HG03565 (cell line): ENCODE data around the gene BSPRY.
A peak's percentile ranks its signal among the peaks of the same experiment; 100 is the strongest.
"Not testable (repeated sequence)": the region's sequence is repeated elsewhere in the genome, so short reads cannot be mapped to it uniquely, and the experiment has no call there.

ENCODE experiments used
- ATAC-seq: cut with Tn5 transposase; IDR thresholded peaks from one replicate; pipeline ENCODE4 v1.9.1; 2021; ENCODE audit warnings: mild to moderate bottlenecking, moderate library complexity; ENCODE audit not compliant: unreplicated experiment

Gene BSPRY

DNA sequence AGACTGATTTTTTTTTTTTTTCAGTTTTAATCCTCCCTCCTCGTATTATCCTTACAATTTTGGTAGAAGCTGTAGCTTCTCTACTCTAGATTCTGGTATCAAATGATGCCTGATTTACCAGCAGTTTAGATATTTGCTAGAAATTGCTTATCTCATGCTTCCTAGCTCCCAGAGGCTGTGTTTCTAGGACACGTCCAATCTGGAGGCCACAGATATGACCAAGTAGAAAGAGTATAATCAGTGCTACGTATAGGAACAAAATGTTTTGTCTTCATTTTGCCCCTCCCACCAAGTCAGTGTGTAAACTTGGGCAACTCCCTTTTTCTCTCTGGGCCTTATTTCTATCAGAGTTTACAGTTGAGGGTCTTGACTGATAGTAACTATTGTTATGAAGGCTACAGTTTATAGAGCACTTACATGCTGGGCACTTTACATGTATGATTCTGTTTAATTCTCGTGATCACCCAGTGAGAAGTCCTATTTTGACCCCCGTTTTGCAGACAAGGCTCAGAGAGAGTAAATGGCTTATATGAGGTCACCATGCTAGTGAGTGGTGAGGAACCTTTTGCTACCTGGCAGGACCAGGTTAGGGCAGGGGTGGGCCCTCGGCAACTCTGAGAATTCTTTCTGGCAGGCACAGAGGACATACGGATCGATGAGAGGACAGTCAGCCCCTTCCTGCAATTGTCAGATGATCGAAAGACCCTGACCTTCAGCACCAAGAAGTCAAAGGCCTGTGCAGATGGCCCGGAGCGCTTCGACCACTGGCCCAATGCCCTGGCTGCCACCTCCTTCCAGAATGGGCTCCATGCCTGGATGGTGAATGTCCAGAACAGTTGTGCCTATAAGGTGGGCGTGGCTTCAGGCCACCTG lies 19.9 kb downstream of the BSPRY start:
- ATAC-seq = no peak

DNA sequence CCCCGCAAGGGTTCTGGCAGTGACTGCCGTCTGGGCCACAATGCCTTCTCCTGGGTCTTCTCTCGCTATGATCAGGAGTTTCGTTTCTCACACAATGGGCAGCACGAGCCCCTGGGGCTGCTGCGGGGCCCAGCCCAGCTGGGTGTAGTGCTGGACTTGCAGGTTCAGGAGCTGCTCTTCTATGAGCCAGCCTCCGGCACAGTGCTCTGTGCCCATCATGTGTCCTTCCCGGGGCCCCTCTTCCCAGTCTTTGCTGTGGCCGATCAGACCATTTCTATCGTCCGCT lies 20.5 kb downstream of the BSPRY start:
- no peak for ATAC-seq

DNA sequence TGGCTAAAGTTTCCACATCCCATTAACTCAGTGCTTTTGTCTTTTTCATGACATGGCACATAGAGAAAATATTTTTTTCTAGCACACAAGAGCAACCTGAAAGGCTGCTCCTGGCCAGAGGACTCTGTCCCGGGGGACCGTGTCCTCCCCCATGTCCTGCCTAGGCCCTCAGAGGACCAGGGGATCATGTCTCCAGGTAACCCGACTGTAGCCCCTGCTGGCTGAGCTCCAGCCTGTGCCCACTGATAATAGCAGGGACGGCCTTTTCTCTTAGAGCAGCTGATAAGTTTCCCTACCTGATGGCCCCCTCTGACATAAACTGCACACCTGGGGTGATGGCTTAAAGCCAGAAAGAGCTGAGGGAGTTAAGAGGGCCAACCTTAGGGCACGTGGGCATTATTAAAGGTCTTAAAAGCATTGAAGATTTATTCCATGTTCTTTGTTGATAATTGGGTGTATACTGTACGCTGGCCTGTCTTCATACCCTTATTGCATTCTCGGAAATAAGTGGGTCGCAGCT lies 21.5 kb downstream of the BSPRY start:
- ATAC-seq = no peak

DNA sequence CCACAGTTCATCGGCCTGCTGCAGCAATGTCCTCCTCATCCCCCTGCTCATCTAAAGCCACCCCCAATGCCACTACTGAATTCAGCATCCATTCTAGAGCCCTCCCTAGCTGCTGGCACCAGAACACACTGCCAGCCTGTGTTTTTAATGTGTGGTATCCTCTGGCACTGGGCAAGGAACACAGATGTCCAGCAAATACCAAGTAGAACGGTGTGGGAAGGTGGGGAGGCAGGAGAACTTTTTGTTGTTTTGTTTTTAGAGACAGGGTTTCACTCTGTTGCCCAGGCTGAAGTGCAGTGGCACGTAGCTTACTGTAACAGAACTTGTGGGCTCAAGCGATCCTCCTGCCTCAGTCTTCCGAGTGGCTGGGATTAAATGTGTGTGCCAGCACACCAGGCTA lies 22.7 kb downstream of the BSPRY start:
- no peak for ATAC-seq

DNA sequence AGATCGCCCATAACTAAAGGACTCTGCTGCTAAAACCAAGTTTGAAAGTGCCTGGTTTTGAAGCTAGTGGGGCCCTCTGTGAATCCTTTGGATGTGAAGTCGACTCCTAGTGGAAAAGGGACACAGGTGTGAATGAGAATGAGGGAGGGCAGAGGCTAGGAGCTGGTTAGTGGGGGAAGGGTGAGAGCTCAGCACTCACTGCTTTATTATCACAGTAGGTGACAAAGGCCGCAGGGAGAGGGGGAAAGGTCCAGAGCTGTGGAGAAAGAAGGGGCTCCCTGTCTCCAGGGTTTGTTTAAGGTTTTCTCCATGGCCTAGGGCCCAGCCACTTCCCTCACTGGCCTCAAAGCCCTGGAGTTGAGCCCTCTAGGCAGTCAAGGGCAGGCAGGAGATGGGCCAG lies 23.9 kb downstream of the BSPRY start:
- no peak for ATAC-seq

DNA sequence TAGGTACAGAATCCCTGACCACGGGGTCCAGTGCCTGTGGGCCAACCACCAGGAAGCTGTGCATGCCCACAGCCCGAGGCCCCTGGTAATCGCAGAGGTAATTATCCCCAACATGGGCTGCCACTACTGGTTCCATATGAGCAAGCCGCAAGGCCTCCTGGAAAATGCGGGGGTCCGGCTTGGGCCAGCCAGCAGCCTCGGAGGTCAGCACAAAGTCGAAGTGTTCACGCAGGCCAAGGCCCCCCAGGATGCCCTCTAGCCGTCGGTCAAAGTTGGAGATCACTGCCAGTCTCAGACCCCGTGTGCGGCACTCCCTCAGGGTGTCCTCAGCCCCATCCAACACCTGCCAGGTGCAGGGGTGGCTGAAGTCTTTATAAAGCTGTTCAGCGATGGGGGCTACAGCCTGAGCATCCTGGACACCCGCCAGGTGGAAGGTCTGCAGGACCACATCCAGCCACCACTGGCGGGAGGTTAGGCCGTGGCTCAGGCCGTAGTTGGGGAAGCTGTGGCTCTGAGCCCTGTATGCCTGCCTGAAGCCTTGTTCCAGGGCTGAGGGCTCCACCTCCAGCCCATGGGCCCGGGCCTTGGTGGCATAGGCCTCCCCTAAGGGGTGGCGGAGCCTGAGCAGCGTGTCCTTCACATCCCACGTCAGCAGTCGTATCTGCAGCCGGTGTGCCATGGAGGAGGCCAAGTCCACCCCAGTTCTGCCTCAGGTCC lies 24.5 kb downstream of the BSPRY start:
- no peak for ATAC-seq

DNA sequence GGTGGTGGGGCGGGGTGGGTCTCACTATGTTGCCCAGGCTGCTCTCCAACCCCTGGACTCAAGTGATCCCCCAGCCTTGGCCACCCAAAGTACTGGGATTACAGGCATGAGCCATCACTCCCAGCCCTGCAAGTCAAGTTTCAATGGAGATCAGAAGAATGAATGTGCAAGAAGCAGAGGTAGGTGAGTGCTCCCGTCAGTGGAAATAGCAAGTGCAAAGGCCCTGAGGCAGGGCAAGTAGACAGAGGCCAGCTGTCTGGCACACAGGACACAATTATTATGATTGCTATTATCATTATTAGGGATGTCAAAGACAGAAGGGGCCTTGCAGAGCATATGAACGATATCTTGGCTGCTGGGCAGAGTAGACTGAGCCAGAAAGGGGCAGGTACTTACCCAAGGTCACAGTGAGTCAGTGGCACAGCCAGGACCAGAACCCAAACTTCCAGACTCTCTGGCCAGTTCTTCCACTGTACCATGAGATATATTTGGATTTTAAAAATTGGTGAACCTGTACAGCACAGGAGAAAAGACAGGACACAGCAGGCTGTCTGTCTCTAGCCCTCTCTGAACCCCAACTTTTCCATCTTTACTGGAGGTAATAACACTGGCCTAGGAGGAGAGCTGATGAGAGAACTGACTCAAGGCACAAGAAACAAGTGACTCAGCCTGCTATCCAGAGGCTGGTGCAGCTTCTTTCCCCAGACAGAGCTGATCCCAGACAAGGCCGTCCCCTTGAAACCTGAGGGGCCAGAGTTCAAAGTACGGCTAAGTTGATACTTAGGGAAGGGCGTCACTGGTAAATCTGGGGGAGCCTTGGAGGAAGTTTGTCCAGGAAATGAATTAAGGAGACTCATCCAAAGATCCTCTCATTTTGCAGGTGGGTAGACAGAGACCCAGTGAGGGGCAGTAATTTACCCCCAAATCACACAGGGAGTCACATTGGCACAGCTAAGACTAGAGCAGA lies 26.0 kb downstream of the BSPRY start:
- no peak for ATAC-seq

DNA sequence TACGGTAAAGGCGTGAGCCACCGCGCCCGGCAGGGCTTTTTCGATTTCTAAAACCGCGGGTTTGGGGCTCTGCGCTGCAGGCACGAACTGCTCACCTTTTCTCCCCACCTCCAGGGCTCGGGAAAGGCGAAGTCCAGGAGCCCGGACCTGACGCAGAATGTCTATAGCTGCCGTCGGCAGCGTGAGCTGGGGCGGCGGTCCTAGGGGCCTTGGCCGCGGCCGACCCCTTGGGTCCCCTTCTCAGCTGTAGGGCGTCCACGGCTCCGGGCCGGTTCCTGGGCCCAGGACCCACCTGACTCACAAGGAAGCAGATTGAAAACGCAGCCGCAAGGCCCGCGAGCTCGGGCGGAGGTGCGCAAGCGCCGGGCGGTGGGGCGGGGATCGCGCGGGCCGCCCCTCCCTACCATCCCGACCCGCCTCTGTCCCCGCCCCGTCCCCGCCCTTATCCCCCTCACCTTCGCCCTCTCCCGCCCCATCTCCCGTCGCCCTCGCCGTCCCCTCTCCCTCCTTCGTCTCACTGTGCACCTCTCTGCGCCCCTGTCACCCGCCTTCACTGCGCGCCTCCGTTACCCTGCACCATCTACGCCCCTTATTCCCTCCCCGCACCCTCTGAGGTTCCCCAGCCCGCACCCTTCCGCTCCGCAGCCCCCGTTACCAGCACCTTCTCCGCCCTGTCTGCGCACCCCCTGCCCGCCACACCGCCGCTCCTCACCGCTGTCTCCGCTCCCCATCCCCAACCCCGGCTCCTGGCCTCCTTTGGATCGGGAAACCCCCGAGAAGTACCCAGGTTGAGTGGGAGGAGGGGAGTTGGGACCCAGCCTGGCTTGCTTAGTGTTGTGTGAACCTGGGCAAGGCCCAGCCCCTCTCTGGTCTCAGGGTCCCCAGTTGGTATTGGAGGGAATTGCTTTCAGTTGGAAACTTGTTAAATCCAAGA lies 27.6 kb downstream of the BSPRY start, which contains the start of gene HDHD3:
HDHD3 (minus strand) TSS at position 353 of the 934 bp plus-strand sequence. CDS start 2,632 bp downstream, outside the sequence.
- peak; percentile 72 for ATAC-seq

DNA sequence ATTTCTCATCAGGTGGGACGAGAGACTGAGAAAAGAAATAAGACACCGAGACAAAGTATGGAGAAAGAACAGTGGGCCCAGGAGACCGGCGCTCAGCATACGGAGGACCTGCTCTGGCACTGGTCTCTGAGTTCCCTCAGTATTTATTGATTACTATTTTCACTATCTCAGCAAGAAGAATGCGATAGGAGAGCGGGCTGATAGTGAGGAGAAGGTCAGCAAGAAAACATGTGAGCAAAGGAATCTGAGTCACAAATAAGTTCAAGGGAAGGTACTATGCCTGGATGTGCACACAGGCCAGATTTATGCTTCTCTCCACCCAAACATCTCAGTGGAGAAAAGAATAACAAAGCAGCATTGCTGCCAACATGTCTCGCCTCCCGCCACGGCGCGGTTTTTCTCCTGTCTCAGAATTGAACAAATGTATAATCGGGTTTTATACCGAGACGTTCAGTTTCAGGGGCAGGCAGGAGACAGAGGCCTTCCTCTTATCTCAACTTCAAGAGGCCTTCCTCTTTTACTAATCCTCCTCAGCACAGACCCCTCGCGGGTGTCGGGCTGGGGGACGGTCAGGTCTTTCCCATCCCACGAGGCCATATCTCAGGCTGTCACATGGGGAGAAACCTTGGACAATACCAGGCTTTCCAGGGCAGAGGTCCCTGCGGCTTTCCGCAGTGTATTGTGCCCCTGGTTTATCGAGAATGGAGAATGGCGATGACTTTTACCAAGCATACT lies 29.9 kb downstream of the BSPRY start:
- not testable (repeated sequence) for ATAC-seq

DNA sequence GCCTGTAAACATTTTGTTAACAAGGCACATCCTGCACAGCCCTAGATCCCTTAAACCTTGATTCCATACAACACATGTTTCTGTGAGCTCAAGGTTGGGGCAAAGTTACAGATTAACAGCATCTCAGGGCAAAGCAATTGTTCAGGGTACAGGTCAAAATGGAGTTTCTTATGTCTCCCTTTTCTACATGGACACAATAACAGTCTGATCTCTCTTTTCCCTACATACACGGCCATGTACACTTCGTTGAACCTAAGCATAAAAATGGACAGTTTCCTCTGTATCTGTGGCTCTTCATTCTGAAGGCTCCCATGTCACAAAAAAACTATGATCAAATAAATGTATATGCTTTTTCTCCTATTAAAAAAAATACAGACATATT lies 30.5 kb downstream of the BSPRY start:
- ATAC-seq = not testable (repeated sequence)

DNA sequence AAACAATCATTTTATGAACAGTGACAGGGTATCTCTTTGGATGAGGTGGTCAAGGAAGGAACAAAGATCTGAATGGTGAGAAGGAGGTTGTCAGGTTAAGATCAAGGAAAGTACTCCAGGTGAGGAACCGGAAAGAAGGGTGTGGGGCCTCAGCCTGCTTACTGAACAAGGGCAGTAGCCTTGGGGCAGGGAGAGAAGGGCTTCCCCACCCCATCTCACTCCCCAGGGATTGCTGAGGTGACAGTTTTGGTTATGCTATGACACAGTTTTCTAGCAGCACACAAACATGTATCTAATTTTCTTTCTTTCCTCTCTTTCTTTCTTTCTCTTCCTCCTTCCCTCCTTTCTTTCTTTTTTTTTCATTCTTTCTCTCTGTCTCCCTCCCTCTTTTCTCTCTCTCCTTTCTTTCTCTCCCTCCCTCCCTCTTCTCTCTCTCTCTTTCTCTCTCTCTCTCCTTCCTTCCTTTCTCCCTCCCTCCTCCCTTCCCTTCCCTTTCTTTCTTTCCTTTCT lies 31.6 kb downstream of the BSPRY start:
- ATAC-seq = peak; percentile 48

DNA sequence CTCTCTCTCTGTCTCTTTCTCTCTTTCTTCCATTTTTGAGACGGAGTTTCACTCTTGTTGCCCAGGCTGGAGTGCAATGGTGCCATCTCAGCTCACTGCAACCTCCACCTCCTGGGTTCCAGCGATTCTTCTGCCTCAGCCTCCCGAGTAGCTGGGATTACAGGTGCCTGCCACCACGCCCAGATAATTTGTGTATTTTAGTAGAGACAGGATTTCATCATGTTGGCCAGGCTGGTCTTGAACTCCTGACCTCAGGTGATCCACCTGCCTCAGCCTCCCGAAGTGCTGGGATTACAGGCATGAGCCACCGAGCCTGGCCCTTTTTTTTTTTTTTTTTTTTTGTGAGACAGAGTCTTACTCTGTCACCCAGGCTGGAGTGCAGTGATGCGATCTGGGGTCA lies 32.1 kb downstream of the BSPRY start:
- ATAC-seq = not testable (repeated sequence)

DNA sequence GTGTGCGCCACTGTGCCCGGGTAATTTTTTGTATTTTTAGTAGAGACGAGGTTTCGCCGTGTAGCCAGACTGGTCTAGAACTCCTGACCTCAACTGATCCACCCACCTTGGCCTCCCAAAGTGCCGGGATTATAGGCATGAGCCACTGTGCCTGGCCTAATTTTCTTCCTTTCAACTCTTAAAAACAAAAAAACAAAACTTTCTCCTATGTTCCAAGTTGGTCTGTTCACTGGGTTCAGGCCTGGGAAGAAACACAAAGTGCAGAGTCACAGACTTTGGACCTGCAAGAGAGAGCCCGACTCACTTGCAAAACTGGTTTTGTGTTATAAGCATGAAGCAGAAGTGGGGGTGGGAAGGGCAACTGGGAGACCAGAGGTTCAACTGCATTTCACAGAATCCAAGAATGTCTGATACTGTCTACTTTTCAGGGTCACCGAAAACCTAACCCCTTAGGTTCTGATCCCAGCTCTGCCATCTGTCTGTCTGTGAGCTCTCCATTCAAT lies 32.6 kb downstream of the BSPRY start:
- no peak for ATAC-seq

DNA sequence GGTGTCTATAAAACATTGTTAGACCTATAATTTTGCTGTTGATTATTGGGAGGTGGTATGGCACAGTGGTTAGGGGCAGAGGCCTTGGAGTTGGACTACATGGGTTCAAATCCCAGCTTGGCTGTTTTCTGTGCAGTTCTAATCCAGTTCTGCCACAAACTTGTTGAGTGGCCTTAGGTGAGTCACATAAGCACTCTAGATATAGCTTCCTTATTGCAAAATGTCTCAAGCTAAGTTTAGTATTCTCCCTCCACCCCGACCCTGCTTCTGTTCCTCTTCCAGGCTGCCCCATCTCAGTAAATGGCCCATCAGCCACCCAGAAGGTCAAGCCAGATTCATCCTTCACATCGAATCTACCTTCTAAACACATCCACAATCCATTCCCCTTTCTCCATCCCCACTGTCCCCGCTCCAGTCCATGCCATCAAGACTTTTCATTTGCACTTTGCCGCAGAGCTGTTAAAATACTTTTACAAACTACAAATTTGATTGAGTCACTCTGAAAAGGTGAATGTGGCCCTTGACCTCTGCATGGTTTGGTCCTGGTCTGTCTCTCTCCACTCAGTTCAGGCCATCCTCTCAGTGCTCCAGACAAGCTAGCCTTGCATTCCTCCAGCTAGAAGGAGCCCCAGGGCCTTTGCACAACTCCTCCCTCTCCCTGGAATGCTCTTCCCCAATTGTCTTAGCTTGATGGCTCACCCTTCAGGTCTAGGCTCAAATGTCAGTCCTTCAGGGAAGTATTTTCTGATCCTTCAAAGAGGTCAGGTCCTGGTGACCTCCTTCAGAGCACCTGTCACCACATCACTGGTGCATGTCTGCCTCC lies 37.4 kb downstream of the BSPRY start:
- no peak for ATAC-seq

DNA sequence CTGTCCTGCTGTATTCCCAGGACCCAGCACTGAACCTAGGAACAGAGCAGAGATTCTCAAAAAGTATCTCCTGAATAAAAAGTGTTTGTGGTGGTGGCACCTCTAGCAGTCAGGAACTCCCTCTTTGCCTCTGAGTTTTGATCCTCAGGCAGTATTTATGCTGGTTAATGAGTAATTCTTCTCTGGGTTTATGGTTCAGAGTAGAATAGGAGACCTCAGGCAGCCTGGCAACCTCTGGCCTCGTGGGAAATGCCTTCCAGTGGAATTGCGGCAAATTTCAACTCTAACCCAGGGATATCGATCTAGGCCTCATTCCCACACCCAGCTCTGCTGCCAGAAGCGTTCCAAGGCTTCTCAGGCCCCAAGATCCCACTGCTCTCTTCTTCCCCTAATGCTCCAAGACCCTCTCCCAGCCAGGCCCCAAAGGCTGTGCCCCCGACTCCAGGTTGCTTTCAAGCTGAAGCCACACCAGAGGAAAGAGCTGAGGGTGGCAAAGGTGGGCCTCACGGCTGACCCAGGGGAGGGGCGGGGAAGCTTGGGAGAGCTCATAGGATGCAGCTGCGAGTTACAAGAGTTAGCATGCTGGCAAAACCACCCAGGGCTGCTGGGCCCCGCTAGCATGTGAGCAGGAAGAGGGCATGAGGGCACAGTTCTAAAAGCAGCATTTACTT lies 38.4 kb downstream of the BSPRY start:
- ATAC-seq = no peak

DNA sequence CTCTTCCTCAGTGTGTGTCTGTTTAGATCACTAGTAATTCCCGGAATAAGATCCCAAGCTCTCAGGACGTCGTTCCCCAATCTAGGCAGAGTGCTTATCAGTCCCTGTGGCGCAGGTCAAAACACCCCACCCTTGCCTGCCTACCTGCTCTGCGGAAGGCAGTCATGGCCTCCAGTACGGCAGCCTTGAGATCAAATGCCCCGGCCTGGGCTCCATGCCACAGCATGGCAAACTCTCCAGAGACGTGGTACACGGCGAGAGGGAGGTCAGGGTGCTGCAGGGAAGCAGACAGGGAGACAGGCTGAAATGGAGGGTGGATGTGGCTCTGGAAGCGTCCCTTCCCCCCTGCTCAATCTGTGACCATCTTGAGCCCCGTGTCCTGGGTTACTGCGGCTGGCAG lies 39.5 kb downstream of the BSPRY start:
- ATAC-seq = no peak

DNA sequence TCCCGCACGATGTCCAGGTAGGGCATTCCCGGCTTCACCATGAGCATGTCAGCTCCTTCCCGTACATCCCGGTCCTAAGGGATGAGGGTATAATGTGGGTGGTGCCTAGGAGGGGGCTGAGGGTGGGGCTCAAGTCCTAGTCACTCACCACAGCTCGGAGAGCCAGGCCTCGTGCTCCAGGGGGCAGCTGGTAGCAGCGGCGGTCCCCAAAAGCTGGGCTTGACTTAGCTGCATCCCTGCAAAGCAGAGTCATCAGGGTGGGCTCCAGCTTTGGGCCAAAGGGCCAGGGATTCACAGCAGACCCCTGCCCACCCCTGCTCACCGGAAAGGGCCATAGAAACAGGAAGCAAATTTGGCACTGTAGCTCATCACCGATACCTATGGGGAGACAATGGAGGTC lies 40.1 kb downstream of the BSPRY start:
- no peak for ATAC-seq
